Measurements from ENCODE around the gene PUM2.

PUM2 gene

DNA sequence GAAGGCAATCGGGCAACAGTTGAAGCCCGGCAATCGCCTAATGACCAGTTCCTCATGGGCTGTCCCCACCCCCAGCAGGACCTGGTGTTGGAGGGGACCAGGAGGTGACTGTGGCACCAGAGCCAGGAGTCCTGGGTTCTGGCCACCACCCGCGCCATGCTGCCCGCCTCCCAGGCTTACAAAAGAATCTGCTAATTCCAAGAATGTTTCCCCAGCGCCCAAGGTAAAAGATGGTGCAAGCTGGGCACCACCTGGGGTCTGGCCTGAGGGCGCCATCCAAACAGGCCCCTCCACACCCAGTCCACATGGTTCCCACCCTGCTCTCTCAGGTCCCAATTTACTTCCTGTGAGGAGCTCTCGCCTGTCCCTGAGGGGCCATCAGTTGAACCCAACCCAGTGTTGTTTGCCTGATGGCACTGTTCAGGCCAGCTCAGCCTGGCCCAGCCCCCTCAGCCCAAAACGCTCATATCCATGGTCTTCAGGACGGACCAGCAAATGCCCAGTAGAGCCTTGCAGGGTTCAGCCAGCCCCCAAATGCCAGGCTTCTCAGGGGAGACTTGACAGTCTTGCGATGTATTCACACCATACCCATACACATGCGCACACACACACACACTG is 130.8 kb downstream of the PUM2 start:
- H3K4me2 ChIP-seq (ENCODE audit: low read depth, low read length) = peak overlapping the region; percentile 93

DNA sequence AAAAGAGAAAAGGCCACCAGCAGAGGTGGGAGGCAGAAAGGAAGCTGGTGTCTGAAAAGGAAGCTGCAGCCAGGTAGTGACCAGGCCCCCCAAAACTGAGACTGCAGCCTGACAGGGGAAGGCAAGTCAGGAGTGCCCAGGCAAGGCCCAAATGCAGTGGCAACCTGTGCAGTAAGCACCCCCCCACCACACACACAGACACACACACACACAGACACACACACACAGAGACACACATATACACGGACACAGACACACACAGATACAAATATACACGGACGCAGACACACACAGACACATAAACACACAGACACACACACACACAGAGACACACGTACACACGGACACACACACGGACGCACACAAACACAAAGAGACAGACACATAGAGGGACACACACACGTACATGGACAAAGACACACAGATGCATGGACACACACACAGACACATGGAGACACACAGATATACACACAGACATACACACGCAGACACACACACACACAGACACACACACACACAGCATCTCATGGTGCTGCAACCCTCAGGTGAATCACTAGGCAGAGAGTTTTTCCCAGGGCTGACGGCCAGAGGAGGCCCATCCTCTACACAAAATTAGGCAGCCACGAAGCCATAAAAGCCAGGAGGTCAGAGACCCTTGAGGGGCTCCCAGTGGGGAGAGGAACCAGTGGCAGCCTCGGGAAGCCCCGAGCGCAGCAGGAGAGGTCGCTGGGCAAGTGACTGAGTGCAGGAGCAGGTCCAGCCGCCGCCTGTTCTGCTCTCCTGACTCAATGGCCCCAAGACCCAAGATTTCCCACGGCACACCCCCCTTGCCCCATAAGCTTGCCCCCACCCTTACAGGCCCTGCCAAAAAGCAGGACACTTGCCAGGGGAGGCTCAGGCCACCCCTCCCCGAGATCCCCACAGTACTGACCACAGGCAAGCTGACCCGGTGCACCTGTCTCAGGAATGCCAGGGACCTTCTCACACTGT is 132.0 kb downstream of the PUM2 start:
- Histone ChIP-seq H3K9me3 (replicated peaks; ENCODE audit: insufficient read depth, low read length) (no peaks in the 10 kb centered on the region), H3K9me2 (replicated peaks; ENCODE audit: insufficient read depth, low read length) (no peaks in the 10 kb centered on the region), H3K27ac (ENCODE audit: low read length) (peak overlapping the region; percentile 98; the same call in 1 of the 2 replicates), H3F3A (ENCODE audit: insufficient read depth, low read length) (peaks cover 98% of the 10 kb centered on the region), H3K9ac (ENCODE audit: low read length) (peak overlapping the region; percentile 92; the same call in 1 of the 2 replicates), H3K4me3 (ENCODE audit: low read length) (peak overlapping the region; percentile 92; the same call in 1 of the 2 replicates), H2AFZ (ENCODE audit: low read length) (no peak overlapping the region), H3K4me2 (ENCODE audit: low read depth, low read length) (peak overlapping the region; percentile 93), H3K4me1 (ENCODE audit: low read length) (peaks cover 88% of the 10 kb centered on the region), H3K27me3 (replicated peaks; ENCODE audit: insufficient read depth, low read length) (no peaks in the 10 kb centered on the region), H3K79me2 (ENCODE audit: low read length) (peaks cover 99% of the 10 kb centered on the region), H4K20me1 (ENCODE audit: insufficient read depth, low read length) (no peaks in the 10 kb centered on the region), H3K36me3 (replicated peaks; ENCODE audit: insufficient read depth, low read length) (0 out of 2 replicates have a peak, but pooled peaks cover 6% of the 10 kb centered on the region)
- TF ChIP-seq EZH2 (optimal IDR thresholded peaks at IDR 0.05; ENCODE audit: low read depth, low read length) (no peak), EZH2phosphoT487 (IDR thresholded peaks at IDR 0.05; ENCODE audit: low read length) (no peak), CTCF (IDR thresholded peaks at IDR 0.05; ENCODE audit: low read length) (no peak)
- no peak for DNase-seq

More for the DNA sequence above, 130.8 kb downstream of the PUM2 start:
- H3K4me1 ChIP-seq (ENCODE audit: low read length) = peaks cover 76% of the 10 kb centered on the region
- H3K9me3 ChIP-seq (replicated peaks; ENCODE audit: insufficient read depth, low read length) = no peaks in the 10 kb centered on the region
- H3K9me2 ChIP-seq (replicated peaks; ENCODE audit: insufficient read depth, low read length) = no peaks in the 10 kb centered on the region
- H3K27me3 ChIP-seq (replicated peaks; ENCODE audit: insufficient read depth, low read length) = no peaks in the 10 kb centered on the region
- no peak overlapping the region for H2AFZ ChIP-seq (ENCODE audit: low read length)
- no peak for DNase-seq
- peak overlapping the region; percentile 92; the same call in 1 of the 2 replicates for H3K4me3 ChIP-seq (ENCODE audit: low read length)
- 0 out of 2 replicates have a peak, but pooled peaks cover 6% of the 10 kb centered on the region for H3K36me3 ChIP-seq (replicated peaks; ENCODE audit: insufficient read depth, low read length)
- peak overlapping the region; percentile 98; the same call in 1 of the 2 replicates for H3K27ac ChIP-seq (ENCODE audit: low read length)
- peaks cover 99% of the 10 kb centered on the region for H3K79me2 ChIP-seq (ENCODE audit: low read length)
- H3K9ac ChIP-seq (ENCODE audit: low read length) = peak overlapping the region; percentile 6; the same call in 1 of the 2 replicates
- peaks cover 87% of the 10 kb centered on the region for H3F3A ChIP-seq (ENCODE audit: insufficient read depth, low read length)
- TF ChIP-seq EZH2phosphoT487 (IDR thresholded peaks at IDR 0.05; ENCODE audit: low read length) (no peak), CTCF (IDR thresholded peaks at IDR 0.05; ENCODE audit: low read length) (no peak), EZH2 (optimal IDR thresholded peaks at IDR 0.05; ENCODE audit: low read depth, low read length) (no peak)
- H4K20me1 ChIP-seq (ENCODE audit: insufficient read depth, low read length) = no peaks in the 10 kb centered on the region

GRCh38 chr2:20217041-20217970 is 133.3 kb downstream of the PUM2 start:
- Histone ChIP-seq H4K20me1 (ENCODE audit: insufficient read depth, low read length) (no peaks in the 10 kb centered on the region), H3K4me2 (ENCODE audit: low read depth, low read length) (peak overlapping the region; percentile 93), H2AFZ (ENCODE audit: low read length) (no peak overlapping the region), H3K9ac (ENCODE audit: low read length) (peak overlapping the region; percentile 92; the same call in 1 of the 2 replicates), H3F3A (ENCODE audit: insufficient read depth, low read length) (peaks cover 100% of the 10 kb centered on the region), H3K27ac (ENCODE audit: low read length) (peak overlapping the region; percentile 98), H3K4me3 (ENCODE audit: low read length) (0 out of 2 replicates have a peak overlapping the region, but pooled peaks have one; percentile 14), H3K9me3 (replicated peaks; ENCODE audit: insufficient read depth, low read length) (no peaks in the 10 kb centered on the region), H3K27me3 (replicated peaks; ENCODE audit: insufficient read depth, low read length) (no peaks in the 10 kb centered on the region), H3K79me2 (ENCODE audit: low read length) (peaks cover 99% of the 10 kb centered on the region), H3K9me2 (replicated peaks; ENCODE audit: insufficient read depth, low read length) (no peaks in the 10 kb centered on the region), H3K36me3 (replicated peaks; ENCODE audit: insufficient read depth, low read length) (0 out of 2 replicates have a peak, but pooled peaks cover 6% of the 10 kb centered on the region), H3K4me1 (ENCODE audit: low read length) (peaks cover 98% of the 10 kb centered on the region)
- no peak for DNase-seq
- TF ChIP-seq EZH2 (optimal IDR thresholded peaks at IDR 0.05; ENCODE audit: low read depth, low read length) (no peak), CTCF (IDR thresholded peaks at IDR 0.05; ENCODE audit: low read length) (no peak), EZH2phosphoT487 (IDR thresholded peaks at IDR 0.05; ENCODE audit: low read length) (no peak)

Data from MM.1S (cell line).